GM19043 (cell line): ENCODE measurements around the gene OVCA2.

Experiments
- ATAC-seq: cut with Tn5 transposase; IDR thresholded peaks from one replicate; pipeline ENCODE4 v1.9.1; 2021; ENCODE audit warnings: low read depth; ENCODE audit not compliant: unreplicated experiment

The OVCA2 gene

GRCh38 chr17:2081564-2081963 is 39.7 kb downstream of the OVCA2 start:
- ATAC-seq: no peak

GRCh38 chr17:2082003-2082781 is 40.4 kb downstream of the OVCA2 start:
- ATAC-seq: no peak

GRCh38 chr17:2083613-2084035 is 41.8 kb downstream of the OVCA2 start:
- ATAC-seq: no peak

- no peak for ATAC-seq
Measured at GRCh38 chr17:2084036-2084765, 42.4 kb downstream of the OVCA2 start.

- no peak for ATAC-seq
Measured at GRCh38 chr17:2084766-2085647, 43.2 kb downstream of the OVCA2 start.

- no peak for ATAC-seq
Measured at GRCh38 chr17:2085648-2085949, 43.8 kb downstream of the OVCA2 start.

- no peak for ATAC-seq
Measured at GRCh38 chr17:2086306-2086705, 44.5 kb downstream of the OVCA2 start.

- ATAC-seq: no peak
Measured at GRCh38 chr17:2087597-2088211, 45.9 kb downstream of the OVCA2 start.

- peak; percentile 25 for ATAC-seq
Measured at GRCh38 chr17:2089021-2089422, 47.2 kb downstream of the OVCA2 start.

GRCh38 chr17:2090210-2090641 is 48.4 kb downstream of the OVCA2 start:
- no peak for ATAC-seq

- ATAC-seq: no peak
Measured at GRCh38 chr17:2090804-2091534, 49.1 kb downstream of the OVCA2 start.

- ATAC-seq: no peak
Measured at GRCh38 chr17:2092253-2092652, 50.4 kb downstream of the OVCA2 start.
